Activated CD8-positive, alpha-beta memory T cell treated with anti-CD3 and anti-CD28 coated beads for 48 hours (primary cell): Measurements from ENCODE around the gene EVX1.
A peak's percentile ranks its signal among the peaks of the same experiment; 100 is the strongest.

Experiments used
- DNase-seq, 3 experiments: peaks; one replicate each; pipeline ENCODE4 v3.0.0-alpha.2; 2020; ENCODE audit warnings: low read depth in 2 of 3, low spot score in 2 of 3

EVX1 gene

GRCh38 chr7:27242555-27243339 is at the start of gene EVX1:
Gene EVX1 (plus strand): TSS chr7:27242802. CDS start chr7:27243031, 229 bp downstream.
- no peak for DNase-seq

GRCh38 chr7:27193335-27194001 is 49.1 kb upstream of the EVX1 start:
- DNase-seq = no peak

- no peak for DNase-seq
Observed at GRCh38 chr7:27194002-27194352, 48.6 kb upstream of the EVX1 start.

- no peak for DNase-seq
Observed at GRCh38 chr7:27194686-27195379, 47.8 kb upstream of the EVX1 start.

- DNase-seq = peak in 2 of 3 experiments; percentile 70 to 74
Observed at GRCh38 chr7:27196287-27196767, 46.3 kb upstream of the EVX1 start.

- no peak for DNase-seq
Observed at GRCh38 chr7:27197137-27198042, 45.2 kb upstream of the EVX1 start.

GRCh38 chr7:27198138-27198841 is 44.3 kb upstream of the EVX1 start:
- no peak for DNase-seq

GRCh38 chr7:27198871-27199801 is 43.5 kb upstream of the EVX1 start:
- DNase-seq = no peak

GRCh38 chr7:27199849-27200760 is 42.5 kb upstream of the EVX1 start, which contains the start of gene HOXA13:
Gene HOXA13 (minus strand): TSS chr7:27200091. CDS start chr7:27200077, 14 bp downstream.
- DNase-seq = no peak

GRCh38 chr7:27200761-27201579 is 41.6 kb upstream of the EVX1 start:
- no peak for DNase-seq

- DNase-seq = no peak
Observed at GRCh38 chr7:27201580-27202017, 41.0 kb upstream of the EVX1 start.

GRCh38 chr7:27202018-27202861 is 40.4 kb upstream of the EVX1 start:
- DNase-seq = no peak

- no peak for DNase-seq
Observed at GRCh38 chr7:27202862-27203134, 39.8 kb upstream of the EVX1 start.

GRCh38 chr7:27203365-27203953 is 39.1 kb upstream of the EVX1 start:
- no peak for DNase-seq

GRCh38 chr7:27203964-27204594 is 38.5 kb upstream of the EVX1 start:
- DNase-seq = no peak
